Neuronal stem cell (in vitro differentiated cells): Measurements from ENCODE around the gene FOXA2.

Experiments
- DNase-seq: peaks from one replicate; pipeline ENCODE4 v3.0.0-alpha.2; 2013; ENCODE audit warnings: low spot score
- H2AFZ ChIP-seq: one replicate; pipeline ENCODE4 v1.6.1; 2013; ENCODE audit warnings: mild to moderate bottlenecking, low read length, inconsistent platforms
- H2AK5ac ChIP-seq: 2 replicates; pipeline ENCODE4 v1.6.1; 2013; ENCODE audit warnings: low read depth, mild to moderate bottlenecking, inconsistent platforms, low read length, moderate library complexity, mixed read lengths
- H2BK120ac ChIP-seq: 2 replicates; pipeline ENCODE4 v1.6.1; 2013; ENCODE audit warnings: low read depth, mild to moderate bottlenecking, inconsistent platforms, low read length, moderate library complexity, mixed read lengths
- H2BK12ac ChIP-seq: one replicate; pipeline ENCODE4 v1.6.1; 2013; ENCODE audit warnings: low read length, inconsistent platforms
- H2BK15ac ChIP-seq: 2 replicates; pipeline ENCODE4 v1.6.1; 2013; ENCODE audit warnings: mild to moderate bottlenecking, low read length, inconsistent platforms, mixed read lengths
- H2BK5ac ChIP-seq: one replicate; pipeline ENCODE4 v1.6.1; 2013; ENCODE audit warnings: inconsistent platforms, mild to moderate bottlenecking, low read length, moderate library complexity
- H3K14ac ChIP-seq: one replicate; pipeline ENCODE4 v1.6.1; 2013; ENCODE audit warnings: low read length, inconsistent platforms
- H3K18ac ChIP-seq: 2 replicates; pipeline ENCODE4 v1.6.1; 2013; ENCODE audit warnings: low read length, inconsistent platforms
- H3K23ac ChIP-seq: 2 replicates; pipeline ENCODE4 v1.6.1; 2013; ENCODE audit warnings: low read depth, mild to moderate bottlenecking, mixed read lengths, low read length, inconsistent platforms; ENCODE audit not compliant: poor library complexity
- H3K27ac ChIP-seq: replicated peaks from 3 replicates; pipeline ENCODE4 v1.5.1; 2013; ENCODE audit warnings: low read length, inconsistent platforms
- H3K27me3 ChIP-seq, 3 experiments: 2 replicates each; pipeline ENCODE4 v1.6.1; 2013; ENCODE audit warnings: low read length in 3 of 3, mild to moderate bottlenecking in 2 of 3, inconsistent platforms in 1 of 3, low read depth in 1 of 3, mixed read lengths in 1 of 3, moderate library complexity in 1 of 3; ENCODE audit not compliant: control insufficient read depth in 3 of 3, insufficient read depth in 3 of 3
- H3K36me3 ChIP-seq, 2 donors: replicated peaks in 1 of 2; 2 replicates each; pipeline ENCODE4 v1.6.1; 2013; ENCODE audit warnings: low read length in 2 of 2; ENCODE audit not compliant: control insufficient read depth in 2 of 2, insufficient read depth in 2 of 2
- H3K4ac ChIP-seq: 2 replicates; pipeline ENCODE4 v1.6.1; 2013; ENCODE audit warnings: inconsistent platforms, mild to moderate bottlenecking, low read length, moderate library complexity
- H3K4me1 ChIP-seq, 2 donors: 1 replicate in 1 of 2; 2 replicates in 1 of 2; pipeline ENCODE4 v1.6.1; 2013; ENCODE audit warnings: low read length in 2 of 2, low read depth in 1 of 2; ENCODE audit not compliant: control insufficient read depth in 2 of 2, insufficient read depth in 1 of 2
- H3K4me2 ChIP-seq: one replicate; pipeline ENCODE4 v1.6.1; 2013; ENCODE audit warnings: mild to moderate bottlenecking, low read length, inconsistent platforms; ENCODE audit not compliant: insufficient read depth, poor library complexity, severe bottlenecking
- H3K4me3 ChIP-seq, 2 donors: 2 replicates each; pipeline ENCODE4 v1.5.1; 2013; ENCODE audit warnings: low read length in 2 of 2, mild to moderate bottlenecking in 2 of 2, inconsistent platforms in 1 of 2, moderate library complexity in 1 of 2
- H3K79me1 ChIP-seq: one replicate; pipeline ENCODE4 v1.6.1; 2013; ENCODE audit warnings: low read depth, mild to moderate bottlenecking, inconsistent platforms, low read length, moderate library complexity
- H3K9ac ChIP-seq: one replicate; pipeline ENCODE4 v1.6.1; 2013; ENCODE audit warnings: mild to moderate bottlenecking, low read depth, low read length, inconsistent platforms; ENCODE audit not compliant: poor library complexity
- H3K9me3 ChIP-seq, 2 donors: replicated peaks in 1 of 2; 2 replicates each; pipeline versions ENCODE3 to v1.6.1; 2013; ENCODE audit warnings: low read length in 2 of 2, mild to moderate bottlenecking in 2 of 2, inconsistent platforms in 1 of 2, low read depth in 1 of 2, mixed read lengths in 1 of 2, moderate library complexity in 1 of 2; ENCODE audit not compliant: control insufficient read depth in 2 of 2, insufficient read depth in 1 of 2
- H4K8ac ChIP-seq: one replicate; pipeline ENCODE4 v1.6.1; 2013; ENCODE audit warnings: low read depth, mild to moderate bottlenecking, inconsistent platforms, low read length, moderate library complexity
- H4K91ac ChIP-seq: one replicate; pipeline ENCODE4 v1.6.1; 2013; ENCODE audit warnings: low read length, low read depth, mild to moderate bottlenecking, inconsistent platforms; ENCODE audit not compliant: poor library complexity
- WGBS, 2 donors: extraction: QIAGEN DNeasy Blood & Tissue Kit; methylation state at CpG; one replicate each; pipeline ENCODE4 v1.1.7; 2013; ENCODE audit warnings: missing lambda C conversion rate in 2 of 2, mixed read lengths in 1 of 2; ENCODE audit not compliant: insufficient read length in 2 of 2, insufficient replicate concordance in 1 of 2; ENCODE audit errors: extremely low coverage in 2 of 2; 5-methylcytosine and 5-hydroxymethylcytosine counted together

The FOXA2 gene

GRCh38 chr20:22585786-22586493, 1.6 kb upstream of the FOXA2 start:
- Histone ChIP-seq H3K9ac (no peak overlapping the region), H3K14ac (no peak overlapping the region), H3K4me1 (peaks cover 0 to 6% of the 10 kb centered on the region in 2 donors), H3K79me1 (peaks cover 3% of the 10 kb centered on the region), H2BK15ac (no peak overlapping the region), H3K18ac (no peak overlapping the region), H2BK120ac (no peak overlapping the region), H2AFZ (no peak overlapping the region), H3K27me3 (peaks cover 51 to 82% (median 76%) of the 10 kb centered on the region in 3 experiments), H2AK5ac (no peak overlapping the region), H3K4me2 (no peak overlapping the region), H3K4ac (no peak overlapping the region), H4K8ac (no peak overlapping the region), H3K4me3 (no peak overlapping the region), H3K23ac (peak overlapping the region; percentile 21), H3K27ac (no peak overlapping the region), H2BK12ac (no peak overlapping the region), H2BK5ac (no peak overlapping the region), H3K36me3 (no peaks in the 10 kb centered on the region), H3K9me3 (peaks cover 0 to 10% of the 10 kb centered on the region in 2 donors), H4K91ac (no peak overlapping the region)
- no CpG with 5 or more reads among the region's 29 CpGs for WGBS, 2 donors
- no peak for DNase-seq

- H3K4ac ChIP-seq, result no peak overlapping the region
- no peak overlapping the region for H3K27ac ChIP-seq
- H3K27me3 ChIP-seq, result peaks cover 54 to 84% (median 82%) of the 10 kb centered on the region in 3 experiments
- H2AFZ ChIP-seq, result no peak overlapping the region
- H3K9me3 ChIP-seq, result peaks cover 0 to 10% of the 10 kb centered on the region in 2 donors
- peak overlapping the region; percentile 38 for H3K9ac ChIP-seq
- peak overlapping the region; percentile 29 for H2AK5ac ChIP-seq
- H3K4me1 ChIP-seq, result peaks cover 0 to 3% of the 10 kb centered on the region in 2 donors
- no peak overlapping the region for H4K8ac ChIP-seq
- peak overlapping the region; percentile 82 for H3K23ac ChIP-seq
- H4K91ac ChIP-seq, result no peak overlapping the region
- peak overlapping the region; percentile 39 for H3K4me2 ChIP-seq
- H3K14ac ChIP-seq, result no peak overlapping the region
- H2BK12ac ChIP-seq, result no peak overlapping the region
- no CpG with 5 or more reads among the region's 58 CpGs for WGBS, 2 donors
- no peak overlapping the region for H2BK5ac ChIP-seq
- no peak overlapping the region for H3K4me3 ChIP-seq
- H2BK15ac ChIP-seq, result no peak overlapping the region
- H3K36me3 ChIP-seq, result no peaks in the 10 kb centered on the region
- peaks cover 3% of the 10 kb centered on the region for H3K79me1 ChIP-seq
- DNase-seq, result no peak
- no peak overlapping the region for H3K18ac ChIP-seq
- no peak overlapping the region for H2BK120ac ChIP-seq
Measured at GRCh38 chr20:22584922-22585785, 782 bp upstream of the FOXA2 start.

- H2AFZ ChIP-seq, result no peak overlapping the region
- H4K91ac ChIP-seq, result no peak overlapping the region
- H3K4me2 ChIP-seq, result peak overlapping the region; percentile 49
- H3K9me3 ChIP-seq, result peaks cover 0 to 10% of the 10 kb centered on the region in 2 donors
- no peak overlapping the region for H3K4me3 ChIP-seq
- peaks cover 3% of the 10 kb centered on the region for H3K79me1 ChIP-seq
- no peak overlapping the region for H3K4ac ChIP-seq
- no peak overlapping the region for H2BK15ac ChIP-seq
- no peak for DNase-seq
- H3K27me3 ChIP-seq, result peaks cover 58 to 95% (median 90%) of the 10 kb centered on the region in 3 experiments
- H3K36me3 ChIP-seq, result no peaks in the 10 kb centered on the region
- H3K27ac ChIP-seq, result no peak overlapping the region
- H2BK120ac ChIP-seq, result no peak overlapping the region
- no peak overlapping the region for H4K8ac ChIP-seq
- no peak overlapping the region for H2AK5ac ChIP-seq
- H3K23ac ChIP-seq, result peak overlapping the region; percentile 82
- H3K4me1 ChIP-seq, result peaks cover 0 to 3% of the 10 kb centered on the region in 2 donors
- no peak overlapping the region for H2BK5ac ChIP-seq
- H3K14ac ChIP-seq, result no peak overlapping the region
- no peak overlapping the region for H3K9ac ChIP-seq
- H2BK12ac ChIP-seq, result no peak overlapping the region
- H3K18ac ChIP-seq, result no peak overlapping the region
- WGBS, 2 donors, result no CpG with 5 or more reads among the region's 41 CpGs
Measured at GRCh38 chr20:22583773-22584521, 425 bp downstream of the FOXA2 start.
